Vagina (tissue), 2 donors: Measurements from ENCODE around the gene ARL5C. TPM values are rescaled to one million over a fixed set of nuclear protein-coding genes. Genes with fewer than 3 reads are reported as not detected.
"Not testable (repeated sequence)": the region's sequence is repeated elsewhere in the genome, so short reads cannot be mapped to it uniquely, and the experiment has no call there.

Experiments used
- DNase-seq, 2 donors: peaks; one replicate each; pipeline ENCODE4 v3.0.0-alpha.2; 2017; ENCODE audit errors: extremely low spot score in 2 of 2
- H3K27ac ChIP-seq: fragments of 200-600 bp; sonication (generic); one replicate; pipeline ENCODE4 v1.5.1; 2019
- H3K27me3 ChIP-seq: fragments of 200-600 bp; sonication (generic); one replicate; pipeline ENCODE4 v1.5.1; 2019
- H3K36me3 ChIP-seq, 2 donors: fragments of 200-600 bp; sonication (generic); one replicate each; pipeline ENCODE4 v1.5.1; 2017 to 2019
- H3K4me1 ChIP-seq: fragments of 200-600 bp; sonication (generic); one replicate; pipeline ENCODE4 v1.5.1; 2019
- H3K4me3 ChIP-seq, 2 donors: fragments of 200-600 bp; sonication (generic); 1 replicate in 1 of 2; 2 replicates in 1 of 2; pipeline ENCODE4 v1.5.1; 2016 to 2019
- H3K9me3 ChIP-seq: fragments of 200-600 bp; sonication (generic); one replicate; pipeline ENCODE4 v1.5.1; 2019
- POLR2A ChIP-seq, 2 donors: fragments of 450-650 bp; IDR thresholded peaks; one replicate each; pipeline ENCODE4 v1.6.1; 2017; ENCODE audit warnings: antibody characterized with exemption in 2 of 2, mild to moderate bottlenecking in 2 of 2, moderate library complexity in 2 of 2
- POLR2AphosphoS5 ChIP-seq, 2 donors: sonication (generic); formaldehyde crosslinking; IDR thresholded peaks; one replicate each; pipeline ENCODE4 v1.9.0; 2017; ENCODE audit warnings: antibody characterized with exemption in 2 of 2, mild to moderate bottlenecking in 2 of 2, low read depth in 1 of 2; ENCODE audit not compliant: insufficient read depth in 1 of 2
- intact Hi-C: fragments of 100-400 bp; cut with DNase I; formaldehyde crosslinking; loops from one replicate; pipeline ENCODE4 v1.15.1; 2023
- total RNA-seq: library from RNA; depleted of rRNA; stranded (reverse); fragments of >200 nt; gene quantifications from one replicate; pipeline ENCODE4 v1.2.3, GENCODE V29; 2016
- TF ChIP-seq, protein P1 (sequence below), 3 experiments: fragments of 450-650 bp in 2 of 3; fragments of 200-600 bp in 1 of 3; sonication (generic) in 1 of 3; IDR thresholded peaks; one replicate each; pipeline ENCODE4 v1.5.1; 2017 to 2019; ENCODE audit warnings: antibody characterized with exemption in 3 of 3, mild to moderate bottlenecking in 2 of 3, moderate library complexity in 2 of 3

Gene ARL5C
- total RNA-seq, 1 donor from 2014 or later = not detected

DNA sequence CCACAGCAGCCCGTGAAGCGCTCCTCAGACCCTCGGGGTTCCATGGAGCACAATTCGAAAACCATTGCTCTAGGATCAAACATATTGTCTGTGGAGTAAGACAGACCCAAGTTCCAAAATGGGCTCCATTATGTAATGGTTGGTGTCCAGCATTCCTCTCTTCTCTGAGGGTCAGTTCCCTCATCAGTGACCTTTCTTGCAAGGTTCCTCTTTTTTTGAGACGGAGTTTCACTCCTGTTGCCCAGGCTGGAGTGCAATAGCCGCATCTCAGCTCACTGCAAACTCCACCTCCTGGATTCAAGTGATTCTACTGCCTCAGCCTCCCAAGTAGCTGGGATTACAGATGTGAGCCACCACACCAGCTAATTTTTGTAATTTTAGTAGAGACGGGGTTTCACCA, 43.0 kb downstream of the ARL5C start:
- no peaks in the 10 kb centered on the region for H3K4me1 ChIP-seq
- TF ChIP-seq, protein P1, sequence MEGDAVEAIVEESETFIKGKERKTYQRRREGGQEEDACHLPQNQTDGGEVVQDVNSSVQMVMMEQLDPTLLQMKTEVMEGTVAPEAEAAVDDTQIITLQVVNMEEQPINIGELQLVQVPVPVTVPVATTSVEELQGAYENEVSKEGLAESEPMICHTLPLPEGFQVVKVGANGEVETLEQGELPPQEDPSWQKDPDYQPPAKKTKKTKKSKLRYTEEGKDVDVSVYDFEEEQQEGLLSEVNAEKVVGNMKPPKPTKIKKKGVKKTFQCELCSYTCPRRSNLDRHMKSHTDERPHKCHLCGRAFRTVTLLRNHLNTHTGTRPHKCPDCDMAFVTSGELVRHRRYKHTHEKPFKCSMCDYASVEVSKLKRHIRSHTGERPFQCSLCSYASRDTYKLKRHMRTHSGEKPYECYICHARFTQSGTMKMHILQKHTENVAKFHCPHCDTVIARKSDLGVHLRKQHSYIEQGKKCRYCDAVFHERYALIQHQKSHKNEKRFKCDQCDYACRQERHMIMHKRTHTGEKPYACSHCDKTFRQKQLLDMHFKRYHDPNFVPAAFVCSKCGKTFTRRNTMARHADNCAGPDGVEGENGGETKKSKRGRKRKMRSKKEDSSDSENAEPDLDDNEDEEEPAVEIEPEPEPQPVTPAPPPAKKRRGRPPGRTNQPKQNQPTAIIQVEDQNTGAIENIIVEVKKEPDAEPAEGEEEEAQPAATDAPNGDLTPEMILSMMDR (IDR thresholded peaks at IDR 0.05) = no peak
- TF ChIP-seq POLR2A (IDR thresholded peaks at IDR 0.05) (no peak), POLR2AphosphoS5 (IDR thresholded peaks at IDR 0.05; ENCODE audit: insufficient read depth in 1 of 2, low read depth in 1 of 2) (no peak)
- H3K4me3 ChIP-seq = no peak overlapping the region
- H3K9me3 ChIP-seq = no peaks in the 10 kb centered on the region
- H3K36me3 ChIP-seq = no peaks in the 10 kb centered on the region
- H3K27ac ChIP-seq = no peak overlapping the region
- no peaks in the 10 kb centered on the region for H3K27me3 ChIP-seq
- DNase-seq = no peak
- intact Hi-C loops = no loop called here

DNA sequence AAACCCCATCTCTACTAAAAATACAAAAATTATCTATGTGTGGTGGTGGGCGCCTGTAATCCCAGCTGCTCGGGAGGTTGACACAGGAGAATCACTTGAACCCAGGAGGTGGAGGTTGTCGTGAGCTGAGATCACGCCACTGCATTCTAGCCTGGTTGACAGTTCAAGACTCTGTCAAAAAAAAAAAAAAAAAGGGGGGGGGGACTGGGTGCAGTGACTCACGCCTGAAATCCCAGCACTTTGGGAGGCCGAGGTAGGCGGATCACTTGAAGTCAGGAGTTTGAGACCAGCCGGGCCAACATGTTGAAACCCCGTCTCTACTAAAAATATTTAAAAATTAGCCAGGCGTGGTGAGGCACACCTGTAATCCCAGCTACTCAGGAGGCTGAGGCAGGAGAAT, 44.0 kb downstream of the ARL5C start:
- DNase-seq, intact Hi-C loops, H3K36me3 ChIP-seq, H3K4me3 ChIP-seq, H3K4me1 ChIP-seq, H3K27ac ChIP-seq, H3K9me3 ChIP-seq, H3K27me3 ChIP-seq: not testable (repeated sequence)

DNA sequence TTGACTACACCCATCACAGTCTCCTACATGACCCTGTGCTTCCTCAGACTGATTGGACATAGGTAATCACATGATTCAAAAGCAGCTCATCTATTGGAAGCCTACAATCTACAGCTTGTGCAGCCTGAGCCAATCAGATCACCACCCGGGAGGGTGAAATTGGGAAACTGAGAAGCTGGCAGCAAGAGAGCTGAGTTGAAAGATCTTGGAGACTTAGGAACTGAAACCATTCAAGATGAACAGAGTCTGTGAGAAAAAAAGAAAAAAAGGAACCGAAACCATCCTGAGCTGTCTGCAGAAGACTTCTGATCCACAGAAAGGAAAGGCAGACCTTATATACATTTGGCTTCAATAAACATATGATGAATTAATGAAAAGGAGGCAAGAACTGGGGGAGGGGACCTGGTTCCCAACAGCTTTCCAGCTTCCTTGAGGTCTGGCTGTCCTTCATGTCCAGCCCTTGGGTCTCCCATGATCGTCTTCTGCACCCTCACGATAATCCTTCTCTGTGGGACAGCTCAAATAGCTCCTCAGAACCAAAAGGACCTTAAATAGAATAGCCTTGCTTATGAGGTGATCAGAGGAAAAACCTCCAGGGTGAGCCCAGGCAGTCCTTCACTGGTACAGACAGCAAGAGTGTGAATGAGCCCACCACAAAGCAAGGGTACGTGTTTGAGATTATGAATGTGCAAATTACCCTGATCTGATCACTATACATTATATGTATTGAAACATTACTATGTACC, 47.1 kb downstream of the ARL5C start:
- H3K4me3 ChIP-seq = no peak overlapping the region
- TF ChIP-seq POLR2AphosphoS5 (IDR thresholded peaks at IDR 0.05; ENCODE audit: insufficient read depth in 1 of 2, low read depth in 1 of 2) = no peak
- TF ChIP-seq, protein P1 (IDR thresholded peaks at IDR 0.05) = no peak
- TF ChIP-seq POLR2A (IDR thresholded peaks at IDR 0.05) = no peak
- no peaks in the 10 kb centered on the region for H3K27me3 ChIP-seq
- no peaks in the 10 kb centered on the region for H3K36me3 ChIP-seq
- H3K4me1 ChIP-seq = peaks cover 13% of the 10 kb centered on the region
- DNase-seq = no peak
- H3K27ac ChIP-seq = no peak overlapping the region
- no peaks in the 10 kb centered on the region for H3K9me3 ChIP-seq
- intact Hi-C loops = no loop called here

DNA sequence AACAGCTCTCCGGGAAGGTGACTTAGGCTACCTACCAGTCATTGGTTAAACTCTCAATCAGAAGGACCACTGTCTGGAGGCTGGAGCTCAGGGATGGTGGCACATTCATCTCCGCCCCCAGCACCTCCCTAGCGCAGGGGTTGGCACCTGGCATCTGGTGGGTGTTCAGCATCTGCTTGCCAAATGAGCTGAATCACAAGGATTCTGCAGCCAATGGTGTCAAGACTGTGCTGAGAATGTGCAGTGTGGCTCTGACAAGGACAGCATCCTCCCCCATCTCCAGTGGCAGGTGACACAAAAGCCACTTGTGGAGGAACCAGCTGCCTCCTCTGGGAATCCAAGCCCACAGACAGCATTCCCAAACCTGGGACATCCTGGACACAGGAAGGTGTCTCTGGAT, 49.7 kb downstream of the ARL5C start:
- H3K4me1 ChIP-seq = peaks cover 13% of the 10 kb centered on the region
- H3K36me3 ChIP-seq = no peaks in the 10 kb centered on the region
- intact Hi-C loops = no loop called here
- no peak overlapping the region for H3K4me3 ChIP-seq
- H3K27me3 ChIP-seq = no peaks in the 10 kb centered on the region
- no peaks in the 10 kb centered on the region for H3K9me3 ChIP-seq
- no peak for DNase-seq
- no peak overlapping the region for H3K27ac ChIP-seq
- TF ChIP-seq POLR2AphosphoS5 (IDR thresholded peaks at IDR 0.05; ENCODE audit: insufficient read depth in 1 of 2, low read depth in 1 of 2) = no peak

DNA sequence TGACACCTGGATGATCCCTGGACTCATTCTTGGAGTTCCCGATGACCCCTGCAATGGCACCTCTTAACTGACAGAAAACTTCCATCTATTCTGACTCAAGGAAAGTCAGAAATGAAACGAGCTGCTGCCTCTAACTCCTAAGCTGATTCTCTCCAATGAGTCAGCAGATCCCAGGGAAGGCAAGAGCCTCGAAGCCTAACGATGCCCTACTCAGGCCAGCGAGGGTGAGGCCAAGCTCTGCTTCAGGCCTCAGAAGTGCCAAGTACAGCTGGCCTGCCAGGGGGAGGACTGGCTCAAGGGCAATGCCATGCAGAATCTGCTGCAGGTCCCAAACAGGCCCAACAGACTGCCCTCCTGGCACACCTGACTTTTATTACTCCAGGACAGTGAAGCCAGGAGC, 50.8 kb downstream of the ARL5C start:
- peaks cover 13% of the 10 kb centered on the region for H3K4me1 ChIP-seq
- peak overlapping the region; percentile 43 for H3K27ac ChIP-seq
- intact Hi-C loops = no loop called here
- H3K4me3 ChIP-seq = no peak overlapping the region
- no peaks in the 10 kb centered on the region for H3K9me3 ChIP-seq
- H3K36me3 ChIP-seq = no peaks in the 10 kb centered on the region
- H3K27me3 ChIP-seq = no peaks in the 10 kb centered on the region
- DNase-seq = no peak
- no peak for TF ChIP-seq POLR2A (IDR thresholded peaks at IDR 0.05)
- no peak for TF ChIP-seq POLR2AphosphoS5 (IDR thresholded peaks at IDR 0.05; ENCODE audit: insufficient read depth in 1 of 2, low read depth in 1 of 2)
- TF ChIP-seq, protein P1 (IDR thresholded peaks at IDR 0.05) = no peak

DNA sequence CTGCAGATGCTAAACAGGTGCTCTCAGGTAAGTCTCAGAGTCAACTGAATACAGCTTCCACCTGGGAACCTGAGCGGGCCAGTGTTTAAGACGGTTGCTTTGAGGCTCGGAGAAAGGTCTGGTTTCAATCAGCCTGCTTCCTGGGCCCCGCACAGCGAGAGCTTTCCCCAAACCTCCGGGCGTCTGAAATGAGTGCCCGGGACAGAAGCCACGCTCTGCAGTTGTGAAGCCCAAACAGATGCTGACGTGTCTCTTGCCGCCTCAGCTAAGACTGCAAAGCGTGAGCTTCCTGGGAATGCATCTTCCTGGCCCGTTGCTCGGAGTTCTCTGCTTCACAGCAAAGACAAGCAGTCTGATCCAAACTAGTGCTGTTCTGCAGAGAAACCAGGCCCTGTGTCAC, 51.2 kb downstream of the ARL5C start:
- H3K27ac ChIP-seq = peak overlapping the region; percentile 43

More for the DNA sequence above, 51.2 kb downstream of the ARL5C start:
- Histone ChIP-seq H3K4me3 (no peak overlapping the region), H3K9me3 (no peaks in the 10 kb centered on the region), H3K4me1 (peaks cover 13% of the 10 kb centered on the region), H3K36me3 (no peaks in the 10 kb centered on the region), H3K27me3 (no peaks in the 10 kb centered on the region)
- no peak for TF ChIP-seq POLR2A (IDR thresholded peaks at IDR 0.05)
- TF ChIP-seq, protein P1 (IDR thresholded peaks at IDR 0.05) = no peak
- no peak for DNase-seq
- intact Hi-C loops = no loop called here
